Activated T-helper 1 cell treated with anti-CD3 and anti-CD28 coated beads, Interleukin-12 subunit alpha, Interleukin-12 subunit beta, Interleukin-2, Interleukin-4 antibody, amounts not matched to agents 30 ng/mL and 10 ng/mL and 1 ng/mL, durations not matched to agents 14 hours and 24 hours and 36 hours (primary cell): ENCODE measurements around the gene RSRP1. TPM values are rescaled to one million over a fixed set of nuclear protein-coding genes. Genes with fewer than 3 reads are reported as not detected.

Experiments used
- DNase-seq: peaks from one replicate; pipeline ENCODE4 v3.0.0; 2021; ENCODE audit warnings: low spot score
- H3K27ac Mint-ChIP-seq: one replicate; pipeline ENCODE4 v1.8.0; 2021; ENCODE audit warnings: mild to moderate bottlenecking, mixed read lengths
- H3K27me3 Mint-ChIP-seq: one replicate; pipeline ENCODE4 v1.8.0; 2022; ENCODE audit warnings: mild to moderate bottlenecking, moderate library complexity, mixed read lengths; ENCODE audit not compliant: insufficient read depth
- H3K36me3 Mint-ChIP-seq: one replicate; pipeline ENCODE4 v1.8.0; 2021; ENCODE audit warnings: low read depth, mixed read lengths
- H3K4me1 Mint-ChIP-seq: one replicate; pipeline ENCODE4 v1.8.0; 2021; ENCODE audit warnings: low read depth, mixed read lengths
- H3K4me3 Mint-ChIP-seq: one replicate; pipeline ENCODE4 v1.8.0; 2021; ENCODE audit warnings: mild to moderate bottlenecking, moderate library complexity, mixed read lengths
- H3K9me3 Mint-ChIP-seq: one replicate; pipeline ENCODE4 v1.8.0; 2021; ENCODE audit warnings: mixed read lengths
- intact Hi-C: fragments of 100-400 bp; cut with micrococcal nuclease; formaldehyde crosslinking; loops from one replicate; pipeline ENCODE4 v1.15.1; 2024
- total RNA-seq: library from RNA; stranded (reverse); gene quantifications from 2 replicates; pipeline ENCODE4 v1.2.3, GENCODE V29; 2022

The RSRP1 gene
- total RNA-seq, 1 donor from 2014 or later = 123 TPM

DNA sequence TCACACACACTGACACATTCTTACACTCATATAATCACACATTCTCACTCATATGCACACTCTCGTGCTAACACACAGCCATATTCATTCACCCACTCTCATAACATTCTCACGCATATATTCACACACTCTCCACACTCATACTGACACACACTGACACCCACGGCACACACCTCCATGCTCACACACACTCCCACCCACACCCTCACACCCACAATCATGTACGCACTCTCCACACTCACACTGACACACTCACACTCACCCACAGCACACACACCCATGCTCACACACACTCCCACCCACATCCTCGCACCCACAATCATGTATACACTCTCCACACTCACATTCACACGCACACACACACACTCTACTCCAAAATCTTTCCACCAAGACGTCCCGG is 53.2 kb downstream of the RSRP1 start:
- Mint-ChIP-seq H3K27me3 (peaks cover 18% of the 10 kb centered on the region), H3K4me3 (no peak overlapping the region), H3K36me3 (no peaks in the 10 kb centered on the region), H3K27ac (no peak overlapping the region), H3K9me3 (no peaks in the 10 kb centered on the region), H3K4me1 (no peaks in the 10 kb centered on the region)
- no peak for DNase-seq
- intact Hi-C loops = no loop called here

DNA sequence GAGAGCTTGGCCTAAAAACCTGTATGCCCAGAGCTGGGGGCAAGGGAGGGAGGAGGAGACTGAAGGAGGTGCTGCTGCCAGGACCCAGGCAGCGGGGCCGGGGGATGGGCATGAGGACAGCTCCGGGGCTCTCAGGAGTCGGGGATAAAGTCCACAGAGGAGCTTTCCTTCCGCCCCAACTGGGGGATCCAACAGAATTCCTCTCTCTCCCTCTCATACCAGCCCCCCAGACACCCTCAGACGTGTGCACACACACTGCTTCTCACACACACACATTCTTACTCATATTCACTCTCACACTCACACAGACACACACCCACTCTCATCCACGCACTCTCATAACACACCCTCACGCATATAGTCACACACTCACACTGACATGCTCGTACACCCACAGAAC is 54.0 kb downstream of the RSRP1 start:
- Mint-ChIP-seq H3K27ac (no peak overlapping the region), H3K4me1 (no peaks in the 10 kb centered on the region), H3K9me3 (no peaks in the 10 kb centered on the region), H3K36me3 (no peaks in the 10 kb centered on the region), H3K27me3 (peaks cover 11% of the 10 kb centered on the region), H3K4me3 (no peak overlapping the region)
- intact Hi-C loops = no loop called here
- DNase-seq = no peak

Other genes starting within 250 kb of the RSRP1 start
- gene SYF2, start 15.0 kb downstream of the RSRP1 start, total RNA-seq = 40.7 and 41.4 TPM in 2 replicates
- gene RHD, start 25.1 kb upstream of the RSRP1 start, total RNA-seq = not detected in 2 replicates
- 99.8 and 102 TPM in 2 replicates for gene TMEM50A, start 90.9 kb upstream of the RSRP1 start, total RNA-seq
- gene RHCE, start 173.4 kb upstream of the RSRP1 start, total RNA-seq = 0.17 TPM in 1 of 2 replicates, not detected in the other
- gene MACO1, start 183.4 kb upstream of the RSRP1 start, total RNA-seq = 14.2 and 14.3 TPM in 2 replicates